ENCODE results near the gene LRRTM4. TPM values are rescaled to one million over a fixed set of nuclear protein-coding genes. Genes with fewer than 3 reads are reported as not detected.

LRRTM4 gene
- total RNA-seq, 1 donor: 0.18 TPM

- no peak for DNase-seq (ENCODE audit: low read depth)
- no peak overlapping the region for H3K4me3 ChIP-seq (ENCODE audit: low read depth, low read length)
- no peak for TF ChIP-seq CTCF (IDR thresholded peaks at IDR 0.05; ENCODE audit: insufficient read depth, low read length)
Observed at GRCh38 chr2:77522888-77523287, 712 bp upstream of the LRRTM4 start.

- no peak overlapping the region for H3K4me3 ChIP-seq (ENCODE audit: low read depth, low read length)
- no peak for TF ChIP-seq CTCF (IDR thresholded peaks at IDR 0.05; ENCODE audit: insufficient read depth, low read length)
- DNase-seq (ENCODE audit: low read depth): no peak
Observed at GRCh38 chr2:77521548-77521891, 656 bp downstream of the LRRTM4 start.

- no peak overlapping the region for H3K4me3 ChIP-seq (ENCODE audit: low read depth, low read length)
- no peak for DNase-seq (ENCODE audit: low read depth)
- no peak for TF ChIP-seq CTCF (IDR thresholded peaks at IDR 0.05; ENCODE audit: insufficient read depth, low read length)
Observed at GRCh38 chr2:77520641-77521547, 1.3 kb downstream of the LRRTM4 start.

GRCh38 chr2:77519888-77520506, 2.2 kb downstream of the LRRTM4 start:
- H3K4me3 ChIP-seq (ENCODE audit: low read depth, low read length): no peak overlapping the region
- DNase-seq (ENCODE audit: low read depth): no peak
- no peak for TF ChIP-seq CTCF (IDR thresholded peaks at IDR 0.05; ENCODE audit: insufficient read depth, low read length)

GRCh38 chr2:77519164-77519887, 2.9 kb downstream of the LRRTM4 start:
- DNase-seq (ENCODE audit: low read depth): no peak
- no peak for TF ChIP-seq CTCF (IDR thresholded peaks at IDR 0.05; ENCODE audit: insufficient read depth, low read length)
- H3K4me3 ChIP-seq (ENCODE audit: low read depth, low read length): no peak overlapping the region

- DNase-seq (ENCODE audit: low read depth): no peak
- no peak for TF ChIP-seq CTCF (IDR thresholded peaks at IDR 0.05; ENCODE audit: insufficient read depth, low read length)
- no peak overlapping the region for H3K4me3 ChIP-seq (ENCODE audit: low read depth, low read length)
Observed at GRCh38 chr2:77518311-77518710, 3.9 kb downstream of the LRRTM4 start.

All from fibroblast of the aortic adventitia (primary cell).